ENCODE results near the gene STIMATE.

DNA sequence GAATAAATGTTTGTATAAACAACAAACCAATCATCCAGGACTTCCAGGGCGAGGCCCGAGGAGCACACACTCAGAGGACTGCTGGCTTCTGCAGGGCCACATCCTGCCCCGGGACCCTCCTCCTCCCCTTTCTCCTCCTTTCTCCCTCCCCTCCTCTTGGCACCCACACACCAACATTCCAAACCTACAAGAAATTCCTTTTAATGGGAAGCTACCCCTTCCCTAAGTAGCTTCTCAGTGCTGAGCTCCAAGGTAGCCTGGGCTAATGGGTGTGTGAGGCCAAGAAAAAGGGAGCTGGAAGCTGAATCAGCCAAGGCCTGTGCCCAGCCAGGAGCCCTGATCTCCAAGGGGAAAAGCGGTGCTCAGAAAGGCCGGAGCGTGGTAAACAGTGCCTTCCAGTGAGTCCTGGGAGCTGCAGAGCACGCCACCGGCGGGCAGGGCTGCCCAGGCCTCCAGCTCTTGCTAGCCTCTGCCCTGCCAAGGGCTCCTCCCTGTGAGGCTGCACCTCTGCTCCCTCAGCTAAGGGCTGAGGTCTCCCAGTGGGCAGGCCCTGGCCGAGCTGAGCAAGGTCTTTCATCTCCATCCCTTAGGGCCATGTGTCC, 98.9 kb downstream of the STIMATE start:
- TF ChIP-seq SUZ12 (IDR thresholded peaks at IDR 0.05; ENCODE audit: extremely low read depth, insufficient read depth, insufficient read length) = no peak
- no peak for TF ChIP-seq ZNF274 (IDR thresholded peaks at IDR 0.05; ENCODE audit: low read depth, low read length)

Data from NT2/D1 (cell line).